DMS 273 treated with DMSO at 0.1 percent for 48 hours (cell line): ENCODE measurements around the gene METTL17.
"Not testable (repeated sequence)": the region's sequence is repeated elsewhere in the genome, so short reads cannot be mapped to it uniquely, and the experiment has no call there.

Experiments used
- DNase-seq: peaks from one replicate; lab custom pipeline; 2025; lab: John Stamatoyannopoulos, UW

Gene METTL17

DNA sequence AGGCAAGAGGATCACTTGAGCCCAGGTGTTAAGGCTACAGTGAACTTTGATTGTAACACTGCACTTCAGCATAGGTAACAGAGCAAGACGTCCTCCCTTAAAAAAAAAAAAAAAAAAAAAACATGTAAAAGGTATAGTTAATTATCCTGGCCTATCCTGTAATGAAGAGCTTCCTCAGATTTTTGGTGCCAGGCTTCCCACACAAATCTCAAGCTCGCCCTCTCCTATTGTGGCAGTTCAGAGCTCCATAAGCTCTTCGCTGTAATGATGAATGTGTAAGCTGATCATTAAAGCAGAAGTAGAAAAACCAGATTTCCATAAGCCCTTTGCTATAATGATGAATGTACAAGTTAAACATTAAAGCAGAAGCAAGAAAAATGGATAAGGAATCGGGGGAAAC lies 7.3 kb downstream of the METTL17 start:
- no peak for DNase-seq

DNA sequence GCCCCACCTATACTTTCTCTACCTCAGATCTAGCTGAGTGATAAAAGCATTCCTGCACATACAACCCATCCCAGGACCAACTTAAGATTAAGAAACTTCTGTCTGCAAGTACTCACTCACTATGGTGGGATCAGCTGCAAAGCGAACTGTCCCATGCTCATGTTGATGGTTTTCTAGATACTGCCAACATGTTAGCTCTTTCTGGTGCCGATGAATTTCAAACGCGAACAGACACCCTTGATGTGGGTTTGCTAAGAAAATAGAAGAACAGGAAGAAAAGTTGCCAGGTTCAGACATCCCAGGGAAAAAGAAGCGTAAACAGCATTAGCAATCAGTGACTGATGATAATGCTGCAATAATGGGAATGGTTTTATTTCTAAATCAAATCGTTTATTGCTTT lies 7.8 kb downstream of the METTL17 start:
- no peak for DNase-seq

DNA sequence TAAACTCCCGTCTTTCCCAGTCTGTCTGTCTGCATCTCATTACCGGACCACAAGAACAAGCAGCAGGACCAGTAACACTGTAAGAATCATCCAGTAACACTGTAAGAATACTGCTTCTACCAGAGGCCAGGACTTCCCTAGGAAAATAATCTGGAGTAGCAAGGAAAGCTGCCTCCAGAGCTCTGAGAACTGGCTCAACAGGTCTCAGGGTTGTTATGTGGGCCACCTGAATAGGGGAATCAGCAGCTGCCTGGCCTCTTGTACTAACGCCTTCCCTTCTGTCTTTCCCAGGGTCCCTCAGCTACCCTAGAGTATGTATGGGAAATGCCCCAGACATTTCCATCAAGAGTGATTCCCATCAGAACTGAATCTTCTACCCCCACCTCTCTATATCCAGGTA lies 8.4 kb downstream of the METTL17 start:
- DNase-seq = no peak

DNA sequence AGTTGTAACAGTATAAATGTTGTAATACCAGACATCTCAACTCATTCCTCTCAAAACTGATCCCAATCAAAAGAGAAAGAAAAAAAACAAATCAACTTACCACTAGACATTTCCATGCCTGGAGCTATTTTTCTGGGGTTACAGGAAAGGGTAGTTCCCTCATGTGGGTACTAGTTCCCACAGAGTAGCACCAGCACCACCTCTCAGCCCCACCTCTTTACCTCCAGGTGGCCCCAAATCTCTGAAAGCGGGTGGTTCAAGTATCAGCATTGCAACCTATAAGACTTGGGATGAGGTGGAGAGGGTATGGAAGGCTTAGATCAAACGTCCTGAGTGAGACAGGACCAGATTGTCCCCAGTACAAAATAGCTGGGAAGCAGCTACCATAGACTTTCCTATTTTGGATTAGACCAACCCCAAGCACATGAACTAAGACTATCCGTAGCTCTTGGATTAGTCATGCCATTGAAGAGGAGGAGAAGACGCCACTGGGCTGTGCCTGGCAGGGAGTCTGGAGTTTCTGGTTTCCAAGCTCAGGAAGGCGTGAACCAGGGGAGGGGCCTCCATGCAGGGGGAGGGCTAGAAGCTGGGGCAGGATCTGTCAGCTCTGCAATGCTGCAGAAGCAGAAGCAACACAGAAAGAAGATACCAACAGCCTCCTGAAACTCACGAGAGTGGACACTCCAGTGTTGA lies 9.0 kb downstream of the METTL17 start, which contains the start of gene SLC39A2:
Gene SLC39A2, plus strand, starts transcription at position 620 of the 693 bp plus-strand sequence. CDS start 154 bp downstream, outside the sequence.
- DNase-seq = no peak

DNA sequence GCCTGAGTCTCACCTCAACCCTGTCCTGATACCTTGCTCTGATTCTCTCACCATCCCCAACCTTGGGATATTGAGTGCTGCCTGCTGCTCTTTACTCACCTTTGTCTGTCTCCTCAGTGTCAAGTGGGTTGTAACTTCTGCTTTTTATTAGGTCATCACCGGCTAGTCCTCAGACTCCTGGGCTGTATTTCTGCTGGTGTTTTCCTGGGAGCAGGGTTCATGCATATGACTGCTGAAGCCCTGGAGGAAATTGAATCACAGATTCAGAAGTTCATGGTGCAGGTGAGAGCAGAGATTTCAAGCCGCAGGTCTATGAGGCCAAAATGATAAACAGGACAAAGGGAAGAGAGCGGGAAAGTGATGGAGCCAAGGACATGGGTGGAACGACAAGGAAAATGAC lies 9.8 kb downstream of the METTL17 start:
- DNase-seq = no peak

DNA sequence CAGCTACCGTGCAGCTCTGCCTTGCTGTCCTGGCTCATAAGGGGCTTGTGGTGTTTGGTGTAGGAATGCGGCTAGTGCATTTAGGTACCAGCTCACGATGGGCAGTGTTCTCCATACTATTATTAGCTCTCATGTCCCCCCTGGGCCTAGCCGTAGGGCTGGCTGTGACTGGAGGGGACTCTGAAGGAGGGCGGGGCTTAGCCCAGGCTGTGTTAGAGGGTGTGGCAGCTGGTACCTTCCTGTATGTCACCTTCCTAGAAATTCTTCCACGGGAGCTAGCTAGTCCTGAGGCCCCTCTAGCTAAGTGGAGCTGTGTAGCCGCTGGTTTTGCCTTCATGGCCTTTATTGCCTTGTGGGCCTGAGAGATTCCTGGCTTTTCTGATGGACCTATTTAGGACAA lies 11.4 kb downstream of the METTL17 start:
- DNase-seq = no peak

DNA sequence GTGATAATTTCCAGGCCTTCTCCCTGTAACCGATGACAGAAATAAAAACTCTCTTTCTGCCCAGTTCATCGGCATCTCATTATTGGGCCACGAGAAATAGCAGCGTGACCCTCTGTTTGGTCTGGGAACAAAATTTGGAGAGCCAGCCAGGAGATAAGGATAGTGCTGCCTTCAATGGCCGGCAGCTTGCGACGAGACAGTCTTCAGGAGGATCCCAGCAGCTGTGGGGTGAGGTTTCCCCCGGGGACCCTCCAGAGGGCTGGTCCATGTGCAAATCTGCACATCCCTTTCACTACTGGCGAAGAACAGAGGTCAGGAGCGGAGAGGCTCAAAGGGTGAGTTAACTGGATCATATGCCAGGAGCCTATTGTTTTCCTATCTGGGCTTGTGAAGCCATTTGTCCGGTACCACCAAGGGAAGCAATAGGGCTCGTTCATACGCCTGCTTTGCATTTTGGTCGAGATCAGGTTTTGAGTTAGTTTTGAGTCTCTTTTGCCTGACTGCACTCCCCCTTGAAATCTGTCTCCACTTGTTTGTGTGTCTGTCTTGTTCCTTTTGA lies 14.1 kb downstream of the METTL17 start:
- no peak for DNase-seq

DNA sequence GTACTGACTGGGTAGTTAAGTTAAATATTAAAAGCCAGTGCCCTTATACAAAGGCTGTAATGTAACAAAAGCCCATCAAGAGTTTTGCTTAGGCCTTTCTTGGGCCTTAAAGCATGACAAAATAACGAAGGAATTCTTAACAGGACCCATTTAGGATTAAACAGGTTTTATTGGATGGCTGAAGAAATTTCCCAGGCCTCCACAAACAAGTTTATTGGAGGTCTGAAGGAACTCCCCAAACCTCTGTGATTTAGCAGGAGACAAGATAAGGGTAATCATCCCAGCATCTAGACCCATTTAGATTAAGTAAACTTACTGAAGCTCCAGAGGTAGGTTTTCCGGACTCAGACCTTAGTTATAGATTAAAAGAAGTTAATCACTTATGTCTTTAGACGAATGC lies 19.9 kb downstream of the METTL17 start:
- not testable (repeated sequence) for DNase-seq

DNA sequence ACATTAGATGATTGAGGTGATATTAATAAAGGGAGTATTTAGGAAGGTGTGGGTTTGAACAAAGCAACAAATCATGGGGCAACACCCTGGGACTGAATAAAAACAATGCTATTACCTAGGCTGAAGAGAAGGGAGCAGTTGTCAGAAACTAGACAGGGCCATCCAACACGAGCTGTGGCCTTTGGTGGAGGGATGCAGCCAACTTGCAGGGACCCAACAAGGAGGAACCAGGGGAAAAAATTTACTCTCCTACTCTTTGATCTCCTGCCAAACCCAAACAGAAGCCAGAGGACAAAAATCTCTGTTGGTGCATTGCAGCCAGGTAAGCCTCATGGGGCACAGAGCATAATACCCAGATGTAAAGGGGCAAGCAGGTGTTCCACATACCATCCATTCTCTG lies 21.4 kb downstream of the METTL17 start:
- no peak for DNase-seq

DNA sequence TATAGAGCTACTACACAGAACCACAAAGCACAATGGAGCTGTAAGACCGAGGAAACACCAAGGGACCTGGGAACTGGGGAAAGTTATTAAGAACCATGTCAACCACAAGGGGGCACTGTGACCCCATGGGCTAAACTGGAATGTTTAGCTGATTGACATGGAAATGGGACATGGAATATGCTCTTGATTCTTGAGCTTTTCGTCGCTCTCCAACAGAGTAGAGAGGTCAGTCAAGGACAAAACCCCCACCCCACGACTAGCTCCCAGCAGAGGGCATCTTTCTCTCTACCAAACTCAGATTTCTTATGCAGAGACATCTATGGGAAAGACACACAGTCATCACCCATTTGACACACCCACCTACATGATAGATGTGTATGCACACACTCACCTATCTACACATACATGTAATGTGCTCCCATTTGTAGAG lies 25.0 kb downstream of the METTL17 start:
- DNase-seq = peak; percentile 64

DNA sequence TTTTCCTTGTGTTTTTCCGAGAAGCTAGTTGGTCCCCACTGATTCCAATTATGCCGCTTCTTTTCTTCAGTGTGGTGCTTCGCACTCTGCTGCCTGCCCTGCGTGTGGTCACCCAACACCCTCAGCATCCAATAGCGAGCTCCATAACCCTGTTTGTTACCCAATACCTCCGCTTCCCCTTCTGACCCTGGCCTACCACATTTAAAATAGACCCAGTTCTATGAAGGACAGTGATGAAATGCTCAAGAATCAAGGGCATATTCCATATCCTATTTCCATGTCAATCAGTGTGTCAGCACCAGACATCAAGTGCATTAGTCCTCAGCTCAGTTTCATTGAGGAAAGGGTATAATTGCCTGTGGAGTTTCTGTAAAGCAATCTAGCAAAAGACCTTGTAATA lies 25.5 kb downstream of the METTL17 start:
- DNase-seq = no peak

DNA sequence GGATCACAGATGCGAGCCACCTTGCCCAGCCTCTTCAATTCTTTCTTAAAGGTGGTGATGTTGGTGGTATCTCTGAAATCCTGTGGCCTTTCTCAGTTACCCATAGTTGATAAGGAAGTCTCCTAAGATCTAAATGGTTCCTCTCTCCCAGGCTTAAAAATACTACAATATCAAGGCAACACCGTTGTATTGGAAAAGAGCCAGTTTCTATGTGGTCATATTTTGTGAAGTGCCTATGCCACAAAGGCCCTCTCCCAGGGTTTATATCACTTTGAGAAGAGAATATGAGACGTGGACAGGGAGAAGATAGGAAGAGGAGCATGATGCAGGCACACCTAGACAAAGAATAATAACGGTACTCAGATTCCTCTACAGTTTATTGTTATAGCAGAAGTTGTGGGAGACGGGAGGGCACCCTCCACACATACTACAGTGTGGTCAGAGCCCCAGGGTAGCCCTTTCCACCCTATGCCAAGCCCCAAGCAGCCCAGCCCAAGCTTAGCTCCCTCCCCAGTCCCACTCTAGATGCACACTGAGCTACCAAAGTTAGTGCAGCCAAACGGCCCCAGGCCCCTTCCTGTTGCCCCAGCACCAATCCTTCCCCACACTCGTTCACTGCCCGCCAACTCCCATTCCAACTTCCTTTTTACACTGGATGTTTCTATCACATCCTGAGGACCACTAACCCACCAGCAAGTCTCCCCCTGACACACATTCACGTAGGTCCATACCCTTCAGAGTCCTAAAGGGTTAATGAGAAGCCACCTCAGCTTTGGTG lies 26.8 kb downstream of the METTL17 start:
- DNase-seq = no peak

DNA sequence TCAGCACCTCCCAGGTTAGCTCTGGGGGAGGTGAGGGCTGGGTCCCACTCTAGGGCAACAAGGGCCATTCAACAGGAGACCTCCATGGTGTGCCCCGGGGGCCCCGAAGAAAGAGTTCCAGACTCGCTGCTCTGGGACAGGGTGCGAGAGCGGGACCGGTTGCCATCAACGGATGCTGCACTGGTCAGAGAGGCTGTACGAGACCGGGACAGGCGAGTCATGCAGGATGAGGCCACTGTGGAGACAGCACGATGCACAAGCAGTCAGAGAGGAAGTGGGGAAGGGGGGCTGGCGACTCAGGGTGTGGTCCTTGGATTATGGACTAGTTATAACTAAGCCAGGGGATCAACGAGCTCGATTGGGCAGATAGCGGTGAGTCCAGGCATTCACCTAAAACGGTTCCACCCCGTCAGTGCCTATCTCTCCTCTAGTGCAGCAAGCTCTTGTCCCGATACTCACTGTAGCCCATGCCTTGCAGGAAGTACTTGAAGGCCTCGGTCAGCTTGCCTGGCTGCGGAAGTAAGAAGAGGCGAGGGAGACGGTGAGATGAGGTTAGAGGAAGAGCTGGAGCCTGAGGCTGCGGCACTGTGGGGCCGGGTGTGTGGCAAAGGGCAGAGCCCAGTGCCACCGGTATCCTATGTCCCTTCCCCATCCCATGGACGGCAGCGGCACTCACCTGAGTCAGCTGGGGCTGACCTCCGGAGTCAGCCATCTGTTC lies 27.9 kb downstream of the METTL17 start:
- no peak for DNase-seq

DNA sequence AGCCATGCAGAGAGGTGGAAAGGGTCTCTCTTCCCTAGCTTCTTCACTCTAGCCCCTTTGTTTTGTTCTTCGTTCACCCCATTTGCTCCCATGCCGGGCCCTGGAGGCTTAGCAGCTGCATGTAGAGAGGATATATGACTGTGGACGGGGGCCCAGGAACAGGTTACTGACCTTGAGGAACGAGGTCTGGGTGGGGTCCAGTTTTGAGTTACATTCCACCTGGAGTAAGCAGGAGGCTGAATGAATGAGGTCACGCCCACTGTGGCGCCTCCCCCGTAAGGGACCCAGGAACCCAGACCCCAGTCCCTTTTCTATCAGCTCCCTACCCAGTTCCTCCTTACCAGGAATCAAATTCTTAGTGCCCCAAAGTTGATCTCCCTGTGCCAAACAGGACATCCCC lies 28.5 kb downstream of the METTL17 start:
- DNase-seq = no peak

DNA sequence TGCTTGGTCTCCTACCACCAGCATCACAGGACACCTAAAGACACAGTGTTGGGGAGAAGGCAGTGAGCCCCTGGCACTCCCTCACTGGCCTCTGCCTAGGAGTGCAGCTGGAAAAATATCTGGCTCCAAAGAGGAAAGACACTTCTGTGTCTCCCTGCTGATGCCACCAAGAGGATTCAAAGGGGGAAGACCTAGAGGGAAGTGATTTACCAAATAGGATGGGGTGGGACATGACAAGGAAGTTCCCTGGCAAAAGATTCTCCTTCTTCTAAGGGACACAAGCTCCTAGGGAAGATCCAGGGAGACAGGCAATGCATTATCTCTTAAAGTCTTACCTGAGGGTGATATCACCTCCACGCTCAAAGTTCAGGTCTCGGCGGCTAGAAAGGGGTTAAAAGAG lies 29.0 kb downstream of the METTL17 start:
- DNase-seq = no peak

DNA sequence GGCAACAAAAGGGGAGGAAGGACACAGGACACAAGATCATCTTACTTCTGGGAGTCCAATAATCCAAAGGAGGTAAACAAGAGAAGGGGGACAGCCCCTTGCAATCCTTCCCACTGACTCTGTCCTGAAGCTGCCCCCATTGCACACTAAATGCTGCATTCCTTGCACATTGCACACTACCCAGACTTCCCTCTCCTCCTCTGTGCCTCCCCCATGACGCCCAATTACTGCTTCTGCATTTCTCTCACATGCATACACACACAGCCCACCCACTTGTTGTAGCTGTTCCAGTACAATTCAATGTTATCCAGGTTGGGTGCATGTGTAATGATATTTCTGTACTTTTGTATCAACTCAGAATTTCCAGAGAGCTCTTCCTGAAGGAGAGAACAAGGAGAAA lies 29.6 kb downstream of the METTL17 start:
- DNase-seq = no peak

DNA sequence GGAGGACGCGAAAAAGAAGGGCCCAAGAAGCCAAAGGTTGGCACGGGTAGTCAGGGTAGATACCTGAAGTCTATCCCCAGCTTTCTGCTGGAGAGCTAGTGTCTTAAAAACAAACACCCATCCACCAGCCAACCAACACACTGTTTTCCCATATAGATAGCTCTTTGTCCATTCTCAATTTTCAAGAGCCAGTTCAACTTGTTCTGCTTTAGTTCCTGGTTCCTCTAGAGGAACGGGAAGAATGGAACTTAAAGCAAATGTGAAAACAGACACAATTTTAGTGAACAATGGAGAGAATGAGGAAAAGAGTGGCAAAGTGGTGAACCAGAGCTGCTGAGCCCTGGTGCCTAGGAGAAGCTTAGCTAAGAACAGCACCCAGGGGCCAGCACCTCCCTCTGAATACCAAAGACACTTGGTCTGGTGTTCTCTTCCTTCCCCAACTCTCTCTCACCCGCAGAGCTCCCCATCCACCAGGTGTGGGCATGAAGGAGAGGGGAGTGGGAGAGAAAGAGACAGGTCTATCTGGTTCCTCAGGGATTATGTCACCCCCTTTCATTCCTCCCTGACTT lies 31.3 kb downstream of the METTL17 start:
- DNase-seq = no peak

DNA sequence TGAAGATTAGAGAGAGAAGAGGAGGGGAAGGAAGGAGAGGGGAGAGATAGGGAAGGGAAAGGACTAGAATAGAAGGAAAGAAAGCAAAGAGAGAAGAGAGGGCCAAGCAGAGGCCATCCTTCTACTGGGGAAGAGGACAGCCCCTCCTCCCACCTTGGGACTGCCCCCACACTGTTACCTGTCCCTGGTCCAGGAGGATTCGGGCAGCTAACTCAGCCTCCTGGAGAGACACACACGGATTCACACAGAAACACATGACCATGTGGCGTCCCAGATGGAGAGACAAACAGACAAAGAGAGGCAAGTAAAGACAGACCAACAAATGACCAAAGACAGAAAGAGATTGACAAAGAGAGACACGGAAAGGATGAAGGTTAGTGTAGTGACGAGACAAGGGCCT lies 32.9 kb downstream of the METTL17 start:
- DNase-seq = no peak

DNA sequence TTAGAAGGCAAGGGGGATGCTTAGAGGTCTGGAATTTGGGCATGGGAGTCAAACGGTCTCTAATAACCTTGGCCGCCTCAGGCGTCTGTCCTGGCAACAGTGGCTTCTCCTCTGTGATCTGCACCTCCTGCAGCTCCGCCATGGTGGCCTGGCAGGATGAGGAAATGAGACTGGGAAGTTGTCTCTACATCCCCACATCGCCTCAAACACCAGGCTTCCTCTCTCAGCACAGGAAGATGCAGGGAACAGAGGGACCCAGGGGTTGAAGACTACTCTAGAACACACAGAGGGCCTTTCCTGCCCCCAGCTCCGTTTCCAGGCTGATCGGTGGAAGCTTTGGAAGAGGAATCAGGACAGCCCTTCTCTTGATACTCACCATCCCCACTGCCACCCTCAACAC lies 33.4 kb downstream of the METTL17 start:
- DNase-seq = no peak

DNA sequence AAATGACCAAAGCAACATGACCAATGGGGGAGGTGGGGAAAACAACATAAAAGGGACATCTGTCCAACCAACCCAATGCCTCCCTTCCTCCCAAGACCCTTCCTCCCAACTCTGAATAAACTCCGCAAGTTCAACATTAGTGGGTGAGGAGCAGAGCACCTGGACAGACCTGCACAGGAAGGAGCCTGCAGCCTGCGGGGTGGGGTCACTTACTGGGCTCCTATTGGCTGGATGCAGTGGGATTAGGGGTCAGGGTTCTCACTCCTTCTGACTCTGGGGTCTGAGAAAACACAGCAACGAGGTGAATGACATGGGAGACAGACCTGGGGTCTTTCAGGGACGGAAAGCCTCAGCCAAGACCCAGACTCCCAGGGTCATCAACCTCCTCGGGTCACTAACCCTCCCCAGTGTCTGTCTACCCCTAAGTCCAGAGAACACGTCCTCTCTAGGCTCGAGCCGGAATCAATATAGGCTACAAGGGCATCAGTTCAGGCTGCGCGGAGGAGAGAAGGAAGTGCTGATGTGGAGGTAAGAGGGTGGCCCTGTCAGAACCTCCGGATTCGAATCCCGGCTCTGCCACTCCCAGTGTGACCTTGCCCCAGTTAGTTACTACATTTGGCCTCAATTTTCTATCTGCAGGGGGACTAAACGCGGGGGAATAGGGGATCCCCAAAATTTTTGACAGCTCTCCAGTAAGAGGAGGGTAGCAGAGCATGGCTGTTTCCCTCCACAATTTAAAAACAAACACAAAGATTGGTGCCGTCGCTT lies 34.2 kb downstream of the METTL17 start:
- no peak for DNase-seq

DNA sequence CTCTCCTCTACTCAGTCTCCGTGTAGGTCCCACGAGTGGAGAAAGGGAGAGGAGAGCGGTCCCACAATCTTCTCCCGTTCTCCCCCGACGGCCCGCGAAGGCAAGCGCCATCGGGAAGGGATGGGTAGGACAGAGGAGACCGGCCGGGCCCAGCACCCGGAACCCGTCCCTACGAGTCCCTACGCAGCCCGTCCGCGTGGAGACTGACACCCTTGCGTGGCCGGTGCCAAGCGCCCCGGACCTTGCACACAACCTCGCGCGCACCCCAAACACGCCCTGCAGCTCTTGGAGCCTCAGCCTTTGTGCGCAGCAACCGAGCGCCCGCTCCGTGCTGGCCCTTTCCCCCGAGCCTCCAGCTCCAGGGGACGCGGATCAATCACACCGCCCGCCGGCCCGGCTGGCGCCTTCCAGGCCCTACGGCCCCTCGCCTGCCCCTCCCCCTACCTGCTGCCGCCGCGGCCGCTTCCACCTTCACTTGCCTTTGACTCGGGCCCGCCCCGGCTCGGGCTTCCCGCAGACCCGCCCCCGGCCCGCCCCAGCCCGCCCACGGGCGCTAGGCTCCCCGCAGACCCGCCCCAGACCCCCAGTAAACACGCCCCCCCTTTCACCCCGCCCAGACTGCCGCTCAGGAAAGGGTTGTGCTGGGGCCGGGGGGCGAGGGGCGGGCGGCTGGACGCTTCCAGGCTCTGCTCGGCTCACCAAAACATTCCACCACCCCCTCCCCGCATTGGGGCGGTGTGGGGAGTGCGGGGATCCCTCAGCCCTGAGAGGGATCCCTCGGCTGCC lies 35.0 kb downstream of the METTL17 start, which contains the start of gene NDRG2:
Gene NDRG2, minus strand, starts transcription at position 477 of the 786 bp plus-strand sequence. CDS start 1,746 bp downstream, outside the sequence.
- no peak for DNase-seq
